GM19099 (cell line): Measurements from ENCODE around the gene SLC32A1.

ENCODE experiments used
- POLR2A ChIP-seq: IDR thresholded peaks from 3 replicates; pipeline ENCODE4 v1.6.1; 2011; ENCODE audit warnings: low read depth; ENCODE audit not compliant: insufficient read length; ENCODE audit errors: extremely low read depth

The SLC32A1 gene

GRCh38 chr20:38730167-38730988 is 6.1 kb downstream of the SLC32A1 start:
- no peak for TF ChIP-seq POLR2A

- no peak for TF ChIP-seq POLR2A
Observed at GRCh38 chr20:38730989-38731737, 6.9 kb downstream of the SLC32A1 start.

- TF ChIP-seq POLR2A, result no peak
Observed at GRCh38 chr20:38731738-38732113, 7.4 kb downstream of the SLC32A1 start.

GRCh38 chr20:38732981-38733380 is 8.7 kb downstream of the SLC32A1 start:
- no peak for TF ChIP-seq POLR2A

- TF ChIP-seq POLR2A, result no peak
Observed at GRCh38 chr20:38735172-38735571, 10.9 kb downstream of the SLC32A1 start.

- no peak for TF ChIP-seq POLR2A
Observed at GRCh38 chr20:38737887-38738286, 13.6 kb downstream of the SLC32A1 start.

- TF ChIP-seq POLR2A, result no peak
Observed at GRCh38 chr20:38745757-38746156, 21.5 kb downstream of the SLC32A1 start.

- no peak for TF ChIP-seq POLR2A
Observed at GRCh38 chr20:38747495-38748096, 23.3 kb downstream of the SLC32A1 start.

GRCh38 chr20:38748097-38748860 is 24.0 kb downstream of the SLC32A1 start, which contains the start of gene ACTR5:
TSS of gene ACTR5 (plus strand) at chr20:38748460. CDS start at chr20:38748479, 19 bp downstream.
- peak; percentile 80 for TF ChIP-seq POLR2A

GRCh38 chr20:38748861-38749149 is 24.5 kb downstream of the SLC32A1 start:
- no peak for TF ChIP-seq POLR2A

GRCh38 chr20:38751360-38751976 is 27.2 kb downstream of the SLC32A1 start:
- no peak for TF ChIP-seq POLR2A

GRCh38 chr20:38752029-38752428 is 27.7 kb downstream of the SLC32A1 start:
- TF ChIP-seq POLR2A, result no peak

- TF ChIP-seq POLR2A, result no peak
Observed at GRCh38 chr20:38754924-38755323, 30.6 kb downstream of the SLC32A1 start.

- no peak for TF ChIP-seq POLR2A
Observed at GRCh38 chr20:38755324-38755910, 31.1 kb downstream of the SLC32A1 start.

- no peak for TF ChIP-seq POLR2A
Observed at GRCh38 chr20:38757145-38757775, 33.0 kb downstream of the SLC32A1 start.

GRCh38 chr20:38759106-38759505 is 34.8 kb downstream of the SLC32A1 start:
- TF ChIP-seq POLR2A, result no peak
